ENCODE results near the gene RAP1B. TPM values are rescaled to one million over a fixed set of nuclear protein-coding genes. Genes with fewer than 3 reads are reported as not detected.

Gene RAP1B
- total and polyA plus RNA-seq, 9 of the 15 experiments (the other 6 are each of a cell fraction or from before 2014, with no cell fraction given): 107 to 309 (median 170) TPM

- no peak overlapping the region for H3K4me2 ChIP-seq (ENCODE audit: insufficient read depth, low read length)
- no TSS peak for BruUV-seq (replicated peaks)
- DNase-seq (ENCODE audit: extremely low read depth in 1 of 4, low spot score in 3 of 4) (no peak), ATAC-seq (no peak), FAIRE-seq (no peak)
- TF ChIP-seq EWSR1 (IDR thresholded peaks at IDR 0.05; ENCODE audit: borderline replicate concordance, low read depth, partially characterized antibody) (no peak), LEF1 (IDR thresholded peaks at IDR 0.05) (no peak)
- in situ Hi-C loops (cut with MboI): no loop called here
- no peaks in the 10 kb centered on the region for H3K79me2 ChIP-seq (ENCODE audit: control insufficient read depth, insufficient read depth, low read length)
- POLR2A ChIA-PET: interaction anchor here (0.9 to 1.3 kb wide), 4 partner anchors 14 to 97 kb away, joined by 3 to 4 read pairs (median 3); no protein-coding TSS in a partner anchor
- no peaks in the 10 kb centered on the region for H3K9me1 ChIP-seq (ENCODE audit: control insufficient read depth, insufficient read depth, low read length)
- H4K20me1 ChIP-seq (replicated peaks; ENCODE audit: control insufficient read depth, insufficient read depth, low read length): no peaks in the 10 kb centered on the region
- H3K9ac ChIP-seq (ENCODE audit: insufficient read depth in 1 of 2, low read depth in 2 of 2, low read length in 2 of 2): no peak overlapping the region
- CTCF ChIA-PET (ENCODE audit: low intra/inter-chr PET ratio): no interaction called here
- H3K9me3 ChIP-seq (replicated peaks; ENCODE audit: control insufficient read depth, insufficient read depth, low read depth, low read length): no peaks in the 10 kb centered on the region
- no peak overlapping the region for H3K4me3 ChIP-seq
- intact Hi-C loops (cut with micrococcal nuclease): no loop called here
- H2AFZ ChIP-seq (ENCODE audit: low read depth, low read length): no peak overlapping the region
- H3K27ac ChIP-seq (ENCODE audit: extremely low read depth, low read depth, low read length): no peak overlapping the region
- WGBS (ENCODE audit: insufficient coverage, low coverage, missing lambda C conversion rate): 12% methylated on average over 5 of the region's 5 CpGs
- peaks cover 5 to 7% of the 10 kb centered on the region in 2 experiments; a peak in 1 of 5 replicates for H3K27me3 ChIP-seq (ENCODE audit: control insufficient read depth in 2 of 2, insufficient read depth in 2 of 2, low read length in 2 of 2)
- no peaks in the 10 kb centered on the region for H3K4me1 ChIP-seq (replicated peaks in 1 of 2; ENCODE audit: control insufficient read depth in 2 of 2, insufficient read depth in 2 of 2, low read length in 2 of 2)
- H3K36me3 ChIP-seq (ENCODE audit: control insufficient read depth, insufficient read depth, low read length): no peaks in the 10 kb centered on the region
These were observed 31.4 kb upstream of the RAP1B start for GRCh38 chr12:68579254-68579653.

- Histone ChIP-seq H4K20me1 (replicated peaks; ENCODE audit: control insufficient read depth, insufficient read depth, low read length) (no peaks in the 10 kb centered on the region), H3K79me2 (ENCODE audit: control insufficient read depth, insufficient read depth, low read length) (no peaks in the 10 kb centered on the region), H3K4me1 (replicated peaks in 1 of 2; ENCODE audit: control insufficient read depth in 2 of 2, insufficient read depth in 2 of 2, low read length in 2 of 2) (no peaks in the 10 kb centered on the region), H3K4me2 (ENCODE audit: insufficient read depth, low read length) (no peak overlapping the region), H3K27ac (ENCODE audit: extremely low read depth, low read depth, low read length) (no peak overlapping the region), H3K36me3 (ENCODE audit: control insufficient read depth, insufficient read depth, low read length) (no peaks in the 10 kb centered on the region), H3K4me3 (no peak overlapping the region), H3K27me3 (ENCODE audit: control insufficient read depth in 2 of 2, insufficient read depth in 2 of 2, low read length in 2 of 2) (peaks cover 5 to 7% of the 10 kb centered on the region in 2 experiments; a peak in 1 of 5 replicates), H2AFZ (ENCODE audit: low read depth, low read length) (no peak overlapping the region), H3K9ac (ENCODE audit: insufficient read depth in 1 of 2, low read depth in 2 of 2, low read length in 2 of 2) (no peak overlapping the region), H3K9me3 (replicated peaks; ENCODE audit: control insufficient read depth, insufficient read depth, low read depth, low read length) (no peaks in the 10 kb centered on the region), H3K9me1 (ENCODE audit: control insufficient read depth, insufficient read depth, low read length) (no peaks in the 10 kb centered on the region)
- TF ChIP-seq RHOXF2B (CRISPR knock-in tag; conservative IDR thresholded peaks at IDR 0.05): no peak
- TF ChIP-seq BRCA1 (IDR thresholded peaks at IDR 0.05): no peak
- no peak for TF ChIP-seq BRCA1 (CRISPR knock-in tag; IDR thresholded peaks at IDR 0.05)
- TF ChIP-seq HDAC2 (IDR thresholded peaks at IDR 0.05): no peak
- no peak for TF ChIP-seq SMAD1 (IDR thresholded peaks at IDR 0.05; ENCODE audit: low read depth, low read length, partially characterized antibody)
- POLR2A ChIA-PET: interaction anchor here (0.6 kb wide), 1 partner anchor 13 kb away, joined by 3 read pairs; no protein-coding TSS in a partner anchor
- intact Hi-C loops (cut with micrococcal nuclease) (no loop called here), in situ Hi-C loops (cut with MboI) (no loop called here)
- 15% methylated on average over 1 of the region's 1 CpG for WGBS (ENCODE audit: insufficient coverage, low coverage, missing lambda C conversion rate)
- no TSS peak for BruUV-seq (replicated peaks)
- DNase-seq (ENCODE audit: extremely low read depth in 1 of 4, low spot score in 3 of 4): no peak
- CTCF ChIA-PET (ENCODE audit: low intra/inter-chr PET ratio): no interaction called here
- FAIRE-seq: no peak
- ATAC-seq: no peak
These were observed 29.8 kb upstream of the RAP1B start for GRCh38 chr12:68580911-68581310.

Data from K562 (cell line).